Measurements from ENCODE around the gene GAS6. TPM values are rescaled to one million over a fixed set of nuclear protein-coding genes. Genes with fewer than 3 reads are reported as not detected.
A peak's percentile ranks its signal among the peaks of the same experiment; 100 is the strongest.

GAS6 gene
- polyA plus RNA-seq, 1 donor from 2014 or later, result 52.4 TPM

GRCh38 chr13:113864273-113864890 lies 506 bp upstream of the GAS6 start:
- H3K9ac ChIP-seq (ENCODE audit: low read length), result peak overlapping the region; percentile 72
- H3K4me2 ChIP-seq (ENCODE audit: low read length), result peak overlapping the region; percentile 70
- H3K27me3 ChIP-seq (ENCODE audit: insufficient read depth, low read depth, low read length), result no peaks in the 10 kb centered on the region
- no peaks in the 10 kb centered on the region for H3K9me2 ChIP-seq (ENCODE audit: insufficient read depth, low read length)
- peak overlapping the region; percentile 68 for H3K4me3 ChIP-seq (ENCODE audit: low read length)
- no peak overlapping the region for H3K27ac ChIP-seq (ENCODE audit: low read length)
- H4K20me1 ChIP-seq (ENCODE audit: insufficient read depth), result no peaks in the 10 kb centered on the region
- TF ChIP-seq MXI1 (conservative IDR thresholded peaks at IDR 0.05; ENCODE audit: poor library complexity, severe bottlenecking) (no peak), REST (IDR thresholded peaks at IDR 0.05; ENCODE audit: borderline replicate concordance) (no peak), RAD21 (conservative IDR thresholded peaks at IDR 0.05) (no peak), EP300 (conservative IDR thresholded peaks at IDR 0.05; ENCODE audit: poor library complexity, severe bottlenecking) (no peak), POLR2AphosphoS5 (IDR thresholded peaks at IDR 0.05) (no peak), EZH2 (IDR thresholded peaks at IDR 0.05; ENCODE audit: borderline replicate concordance, insufficient read depth, low read length, poor library complexity, severe bottlenecking) (no peak), CTCF (IDR thresholded peaks at IDR 0.05; ENCODE audit: poor library complexity, severe bottlenecking) (no peak), SMC3 (conservative IDR thresholded peaks at IDR 0.05; ENCODE audit: poor library complexity) (no peak), TAF1 (IDR thresholded peaks at IDR 0.05; ENCODE audit: low read depth) (no peak)
- no peaks in the 10 kb centered on the region for H3K36me3 ChIP-seq (ENCODE audit: insufficient read depth, low read length)
- H3F3A ChIP-seq (ENCODE audit: insufficient read depth, low read length, poor library complexity, severe bottlenecking), result no peaks in the 10 kb centered on the region
- H2AFZ ChIP-seq (ENCODE audit: low read depth, low read length), result peak overlapping the region; percentile 13
- H3K9me3 ChIP-seq (ENCODE audit: low read length), result no peaks in the 10 kb centered on the region
- no peaks in the 10 kb centered on the region for H3K79me2 ChIP-seq (replicated peaks; ENCODE audit: insufficient read depth, low read length)

- no peak overlapping the region for H2AFZ ChIP-seq (ENCODE audit: low read depth, low read length)
- TF ChIP-seq REST (IDR thresholded peaks at IDR 0.05; ENCODE audit: borderline replicate concordance) (no peak), TAF1 (IDR thresholded peaks at IDR 0.05; ENCODE audit: low read depth) (no peak), POLR2AphosphoS5 (IDR thresholded peaks at IDR 0.05) (no peak), EZH2 (IDR thresholded peaks at IDR 0.05; ENCODE audit: borderline replicate concordance, insufficient read depth, low read length, poor library complexity, severe bottlenecking) (no peak), SMC3 (conservative IDR thresholded peaks at IDR 0.05; ENCODE audit: poor library complexity) (no peak), MXI1 (conservative IDR thresholded peaks at IDR 0.05; ENCODE audit: poor library complexity, severe bottlenecking) (no peak), EP300 (conservative IDR thresholded peaks at IDR 0.05; ENCODE audit: poor library complexity, severe bottlenecking) (no peak), RAD21 (conservative IDR thresholded peaks at IDR 0.05) (no peak), CTCF (IDR thresholded peaks at IDR 0.05; ENCODE audit: poor library complexity, severe bottlenecking) (no peak)
- no peaks in the 10 kb centered on the region for H3K27me3 ChIP-seq (ENCODE audit: insufficient read depth, low read depth, low read length)
- no peak overlapping the region for H3K27ac ChIP-seq (ENCODE audit: low read length)
- peak overlapping the region; percentile 51 for H3K4me2 ChIP-seq (ENCODE audit: low read length)
- H3F3A ChIP-seq (ENCODE audit: insufficient read depth, low read length, poor library complexity, severe bottlenecking), result no peaks in the 10 kb centered on the region
- no peaks in the 10 kb centered on the region for H3K9me3 ChIP-seq (ENCODE audit: low read length)
- H3K79me2 ChIP-seq (replicated peaks; ENCODE audit: insufficient read depth, low read length), result no peaks in the 10 kb centered on the region
- no peaks in the 10 kb centered on the region for H4K20me1 ChIP-seq (ENCODE audit: insufficient read depth)
- no peaks in the 10 kb centered on the region for H3K36me3 ChIP-seq (ENCODE audit: insufficient read depth, low read length)
- H3K9ac ChIP-seq (ENCODE audit: low read length), result peak overlapping the region; percentile 72
- H3K4me3 ChIP-seq (ENCODE audit: low read length), result peak overlapping the region; percentile 76
- no peaks in the 10 kb centered on the region for H3K9me2 ChIP-seq (ENCODE audit: insufficient read depth, low read length)
Observed at GRCh38 chr13:113862931-113863523, 849 bp downstream of the GAS6 start.
